ENCODE results near the gene RNF220. TPM values are rescaled to one million over a fixed set of nuclear protein-coding genes. Genes with fewer than 3 reads are reported as not detected.
"Not testable (repeated sequence)": the region's sequence is repeated elsewhere in the genome, so short reads cannot be mapped to it uniquely, and the experiment has no call there.

RNF220 gene
- total RNA-seq, 4 donors from 2014 or later = 54.2 to 94.0 (median 88.8) TPM

- ATAC-seq (ENCODE audit: low FRiP score) = no peak
Observed at GRCh38 chr1:44664730-44665370, 259.8 kb downstream of the RNF220 start.

GRCh38 chr1:44666719-44667118 lies 261.7 kb downstream of the RNF220 start:
- ATAC-seq (ENCODE audit: low FRiP score); DNase-seq (ENCODE audit: low spot score): not testable (repeated sequence)

More at GRCh38 chr1:44664730-44665370, 259.8 kb downstream of the RNF220 start:
- no peak for TF ChIP-seq CTCF (IDR thresholded peaks at IDR 0.05)
- no peak for DNase-seq (ENCODE audit: low spot score)

GRCh38 chr1:44670751-44671640 lies 265.9 kb downstream of the RNF220 start:
- no peak for TF ChIP-seq CTCF (IDR thresholded peaks at IDR 0.05)
- DNase-seq (ENCODE audit: low spot score) = no peak

GRCh38 chr1:44672254-44672955 lies 267.4 kb downstream of the RNF220 start:
- DNase-seq (ENCODE audit: low spot score) = no peak
- no peak for ATAC-seq (ENCODE audit: low FRiP score)
- no peak for TF ChIP-seq CTCF (IDR thresholded peaks at IDR 0.05)

More at GRCh38 chr1:44670751-44671640, 265.9 kb downstream of the RNF220 start:
- no peak for ATAC-seq (ENCODE audit: low FRiP score)

GRCh38 chr1:44672961-44673674 lies 268.1 kb downstream of the RNF220 start:
- no peak for TF ChIP-seq CTCF (IDR thresholded peaks at IDR 0.05)
- ATAC-seq (ENCODE audit: low FRiP score) (no peak), DNase-seq (ENCODE audit: low spot score) (no peak)

- no peak for DNase-seq (ENCODE audit: low spot score)
- ATAC-seq (ENCODE audit: low FRiP score) = peak; percentile 7
- no peak for TF ChIP-seq CTCF (IDR thresholded peaks at IDR 0.05)
Observed at GRCh38 chr1:44673675-44674112, 268.6 kb downstream of the RNF220 start.

Measured in omental fat pad (tissue), 4 donors.